Measurements from ENCODE around the gene TGFBR2. TPM values are rescaled to one million over a fixed set of nuclear protein-coding genes. Genes with fewer than 3 reads are reported as not detected.

TGFBR2 gene
- total RNA-seq, 1 donor from 2014 or later: 59.6 TPM

DNA sequence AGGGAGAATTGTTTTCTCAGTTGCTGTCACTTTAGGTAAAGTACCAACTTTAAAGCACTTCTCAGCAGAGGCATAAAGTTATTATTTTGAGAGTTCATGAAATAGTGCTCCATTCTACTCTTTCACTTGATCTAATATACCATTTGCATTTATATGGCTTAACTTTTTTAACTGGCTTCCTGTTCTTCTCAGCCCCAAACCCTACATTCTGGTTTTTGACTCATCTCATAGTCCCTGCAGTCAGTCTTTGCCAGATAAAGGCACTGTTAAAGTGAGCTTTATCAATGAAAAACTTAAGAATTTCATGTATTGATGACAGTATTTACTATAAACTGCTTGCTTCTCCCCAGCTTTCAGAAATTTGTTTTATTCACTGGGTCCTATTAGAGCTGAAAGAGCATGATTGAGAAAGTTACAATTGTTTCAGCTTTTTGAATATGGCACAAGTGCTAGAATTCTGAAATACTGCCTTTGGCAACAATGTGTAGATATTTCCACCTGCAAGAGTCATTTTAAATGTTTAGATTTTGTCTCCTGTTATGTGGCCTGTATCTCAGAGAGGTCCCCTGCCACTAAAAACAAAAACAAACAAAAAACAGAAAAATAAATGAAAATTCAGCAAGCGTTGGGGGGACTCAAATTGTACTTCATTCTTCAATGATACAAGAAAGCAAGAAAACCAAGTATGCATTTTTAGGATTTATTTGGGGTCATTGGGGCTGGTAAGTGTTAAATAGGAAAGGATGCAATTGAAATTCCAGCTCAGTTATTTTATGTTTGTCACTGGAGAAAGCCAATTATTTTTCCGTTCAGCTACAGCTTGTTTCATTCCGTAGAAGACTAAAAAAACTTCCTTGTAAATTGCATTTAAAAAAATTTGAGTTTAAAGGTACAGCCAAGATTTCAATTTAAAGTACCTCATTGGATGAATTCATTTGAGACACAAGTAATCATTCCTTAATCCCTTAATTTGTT lies 28.6 kb downstream of the TGFBR2 start:
- Mint-ChIP-seq H3K27me3 (ENCODE audit: insufficient read depth) (no peaks in the 10 kb centered on the region), H3K4me3 (peak overlapping the region; percentile 77), H3K36me3 (ENCODE audit: low read depth) (peaks cover 52% of the 10 kb centered on the region), H3K4me1 (ENCODE audit: low read depth) (peaks cover 98% of the 10 kb centered on the region), H3K27ac (peak overlapping the region; percentile 97), H3K9me3 (no peaks in the 10 kb centered on the region)
- no peak for DNase-seq (ENCODE audit: low spot score)
- intact Hi-C loops (cut with micrococcal nuclease): loop anchor here (1.0 to 5.0 kb wide), 3 partner anchors 9 to 348 kb away; no protein-coding TSS in a partner anchor

GRCh38 chr3:30637310-30638219 lies 31.2 kb downstream of the TGFBR2 start:
- no peaks in the 10 kb centered on the region for H3K27me3 Mint-ChIP-seq (ENCODE audit: insufficient read depth)
- H3K4me3 Mint-ChIP-seq: peak overlapping the region; percentile 61
- intact Hi-C loops (cut with micrococcal nuclease): loop anchor here (5.0 kb wide), 1 partner anchor 350 kb away; no protein-coding TSS in a partner anchor
- peak overlapping the region; percentile 94 for H3K27ac Mint-ChIP-seq
- H3K9me3 Mint-ChIP-seq: no peaks in the 10 kb centered on the region
- peaks cover 51% of the 10 kb centered on the region for H3K36me3 Mint-ChIP-seq (ENCODE audit: low read depth)
- no peak for DNase-seq (ENCODE audit: low spot score)
- peaks cover 96% of the 10 kb centered on the region for H3K4me1 Mint-ChIP-seq (ENCODE audit: low read depth)

DNA sequence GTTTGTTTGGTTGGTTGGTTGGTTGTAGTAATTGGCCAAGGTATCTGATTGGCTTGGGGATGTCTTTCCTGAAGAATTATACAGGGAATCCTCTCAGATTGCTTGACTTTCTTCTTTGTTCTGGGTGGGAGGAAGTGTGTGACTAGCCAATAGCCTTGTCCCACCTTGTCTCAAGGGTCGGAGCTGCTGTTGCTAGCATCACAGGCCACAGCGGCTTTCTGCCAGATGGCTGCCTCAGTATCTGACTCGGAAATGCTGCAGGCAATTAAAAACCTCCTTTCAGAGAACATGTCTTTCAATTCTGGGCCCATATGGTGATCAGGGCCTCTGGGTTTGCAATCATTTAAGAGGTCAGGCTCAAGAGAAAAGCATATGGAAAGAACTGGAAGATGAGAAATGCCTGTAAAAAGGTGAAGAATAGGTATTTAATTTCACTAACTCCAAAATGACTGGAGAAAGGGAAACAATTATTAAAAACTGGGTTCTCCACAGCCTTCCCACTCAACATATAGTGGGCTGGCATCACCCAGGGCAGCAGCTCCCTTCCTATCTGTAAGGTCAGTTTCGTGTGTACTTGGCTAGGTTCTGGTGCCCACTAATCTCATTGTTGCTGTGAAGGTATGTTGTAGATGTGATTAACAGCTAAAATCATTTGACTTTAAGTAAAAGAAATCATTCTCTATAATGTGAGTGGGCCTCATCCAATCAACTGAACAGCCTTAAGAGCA lies 32.4 kb downstream of the TGFBR2 start:
- Mint-ChIP-seq H3K4me3 (peak overlapping the region; percentile 50), H3K27me3 (ENCODE audit: insufficient read depth) (no peaks in the 10 kb centered on the region), H3K9me3 (no peaks in the 10 kb centered on the region), H3K4me1 (ENCODE audit: low read depth) (peaks cover 95% of the 10 kb centered on the region), H3K36me3 (ENCODE audit: low read depth) (peaks cover 47% of the 10 kb centered on the region), H3K27ac (peak overlapping the region; percentile 94)
- intact Hi-C loops (cut with micrococcal nuclease): loop anchor here (5.0 kb wide), 1 partner anchor 352 kb away; no protein-coding TSS in a partner anchor
- no peak for DNase-seq (ENCODE audit: low spot score)

GRCh38 chr3:30639937-30640336 lies 33.5 kb downstream of the TGFBR2 start:
- intact Hi-C loops (cut with micrococcal nuclease): loop anchor here (1.0 to 5.0 kb wide), 8 partner anchors 9 to 1117 kb away; partner anchors contain the start of gene TGFBR2
- Mint-ChIP-seq H3K27me3 (ENCODE audit: insufficient read depth) (no peaks in the 10 kb centered on the region), H3K36me3 (ENCODE audit: low read depth) (peaks cover 47% of the 10 kb centered on the region), H3K4me1 (ENCODE audit: low read depth) (peaks cover 96% of the 10 kb centered on the region), H3K9me3 (no peaks in the 10 kb centered on the region), H3K27ac (peak overlapping the region; percentile 94), H3K4me3 (peak overlapping the region; percentile 38)
- DNase-seq (ENCODE audit: low spot score): no peak

DNA sequence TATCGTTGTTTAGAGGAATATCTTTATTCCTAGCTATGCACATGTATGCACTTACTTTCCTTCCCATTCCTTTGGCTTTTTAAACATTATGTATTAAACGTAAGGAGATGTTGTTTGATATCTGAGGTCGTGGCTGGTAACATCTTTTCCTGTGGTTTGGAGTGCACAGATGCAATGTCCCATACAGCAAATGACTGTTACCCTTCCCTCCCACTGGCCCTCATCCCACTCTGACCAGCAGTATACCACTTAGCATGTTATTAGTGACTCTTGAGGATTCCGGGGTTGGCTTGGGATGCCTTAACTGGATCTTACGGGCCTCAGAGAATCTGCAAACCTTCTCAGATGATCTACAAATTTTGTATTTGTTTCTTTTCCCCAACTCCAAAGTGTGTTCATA lies 34.5 kb downstream of the TGFBR2 start:
- Mint-ChIP-seq H3K27me3 (ENCODE audit: insufficient read depth) (no peaks in the 10 kb centered on the region), H3K9me3 (no peaks in the 10 kb centered on the region), H3K27ac (peak overlapping the region; percentile 94), H3K4me3 (peak overlapping the region; percentile 56), H3K4me1 (ENCODE audit: low read depth) (peaks cover 96% of the 10 kb centered on the region), H3K36me3 (ENCODE audit: low read depth) (peaks cover 45% of the 10 kb centered on the region)
- no peak for DNase-seq (ENCODE audit: low spot score)
- intact Hi-C loops (cut with micrococcal nuclease): loop anchor here (1.0 to 5.0 kb wide), 7 partner anchors 10 to 1116 kb away; partner anchors contain the start of gene TGFBR2

GRCh38 chr3:30641416-30642251 lies 35.2 kb downstream of the TGFBR2 start:
- Mint-ChIP-seq H3K36me3 (ENCODE audit: low read depth) (peaks cover 49% of the 10 kb centered on the region), H3K4me1 (ENCODE audit: low read depth) (peaks cover 96% of the 10 kb centered on the region), H3K9me3 (no peaks in the 10 kb centered on the region), H3K27ac (peak overlapping the region; percentile 94), H3K27me3 (ENCODE audit: insufficient read depth) (no peaks in the 10 kb centered on the region), H3K4me3 (peak overlapping the region; percentile 58)
- DNase-seq (ENCODE audit: low spot score): no peak
- intact Hi-C loops (cut with micrococcal nuclease): loop anchor here (5.0 kb wide), 3 partner anchors 436 to 1116 kb away; no protein-coding TSS in a partner anchor

GRCh38 chr3:30642849-30643361 lies 36.5 kb downstream of the TGFBR2 start:
- Mint-ChIP-seq H3K27me3 (ENCODE audit: insufficient read depth) (no peaks in the 10 kb centered on the region), H3K4me1 (ENCODE audit: low read depth) (peaks cover 93% of the 10 kb centered on the region), H3K4me3 (peak overlapping the region; percentile 7), H3K27ac (peak overlapping the region; percentile 94), H3K9me3 (no peaks in the 10 kb centered on the region), H3K36me3 (ENCODE audit: low read depth) (peaks cover 47% of the 10 kb centered on the region)
- DNase-seq (ENCODE audit: low spot score): no peak
- intact Hi-C loops (cut with micrococcal nuclease): loop anchor here (5.0 kb wide), 3 partner anchors 434 to 1114 kb away; no protein-coding TSS in a partner anchor

DNA sequence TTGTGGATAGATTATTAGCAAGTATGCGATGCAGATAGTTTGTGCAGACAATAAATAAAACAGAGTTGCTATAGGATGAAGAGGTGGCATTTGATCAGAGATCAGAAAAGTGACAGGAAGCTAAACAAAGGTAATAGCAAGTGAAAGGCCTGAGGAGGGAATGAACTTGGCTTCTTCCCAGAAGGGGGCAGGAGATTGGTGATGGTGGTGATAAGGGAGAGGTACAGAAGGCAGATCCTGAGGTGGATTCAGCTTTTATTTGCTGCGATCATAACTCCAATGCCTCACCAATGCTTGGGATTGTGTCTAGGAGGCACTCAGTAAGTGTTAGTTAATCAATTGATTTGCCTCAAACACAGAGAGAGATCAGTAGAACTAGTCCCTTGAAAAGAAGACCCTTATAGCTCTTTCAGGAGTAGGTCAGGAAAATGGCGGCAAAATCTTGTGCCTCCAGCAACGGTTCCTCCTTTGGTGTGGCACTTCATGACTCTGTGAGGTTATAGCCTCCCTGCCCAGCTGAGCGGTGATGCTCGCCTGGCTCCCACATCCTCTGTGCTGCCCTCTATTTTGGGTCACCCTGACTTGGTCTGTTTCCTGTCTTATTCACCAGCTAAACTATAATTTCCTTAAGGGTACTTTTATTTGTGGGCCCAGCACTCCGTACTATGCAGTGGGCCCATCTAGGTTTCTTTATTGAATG lies 37.5 kb downstream of the TGFBR2 start:
- peaks cover 93% of the 10 kb centered on the region for H3K4me1 Mint-ChIP-seq (ENCODE audit: low read depth)
- H3K27me3 Mint-ChIP-seq (ENCODE audit: insufficient read depth): no peaks in the 10 kb centered on the region
- DNase-seq (ENCODE audit: low spot score): peak; percentile 56
- intact Hi-C loops (cut with micrococcal nuclease): loop anchor here (1.0 to 5.0 kb wide), 10 partner anchors 9 to 1113 kb away; partner anchors contain the start of gene TGFBR2
- H3K27ac Mint-ChIP-seq: peak overlapping the region; percentile 94
- no peaks in the 10 kb centered on the region for H3K9me3 Mint-ChIP-seq
- H3K4me3 Mint-ChIP-seq: peak overlapping the region; percentile 57
- peaks cover 51% of the 10 kb centered on the region for H3K36me3 Mint-ChIP-seq (ENCODE audit: low read depth)

- H3K4me1 Mint-ChIP-seq (ENCODE audit: low read depth): peaks cover 93% of the 10 kb centered on the region
- H3K27me3 Mint-ChIP-seq (ENCODE audit: insufficient read depth): no peaks in the 10 kb centered on the region
- intact Hi-C loops (cut with micrococcal nuclease): loop anchor here (1.0 to 5.0 kb wide), 10 partner anchors 9 to 1113 kb away; partner anchors contain the start of gene TGFBR2
- peak overlapping the region; percentile 94 for H3K27ac Mint-ChIP-seq
- DNase-seq (ENCODE audit: low spot score): peak; percentile 66
- peak overlapping the region; percentile 57 for H3K4me3 Mint-ChIP-seq
- no peaks in the 10 kb centered on the region for H3K9me3 Mint-ChIP-seq
- H3K36me3 Mint-ChIP-seq (ENCODE audit: low read depth): peaks cover 56% of the 10 kb centered on the region
Observed at GRCh38 chr3:30644615-30645014, 38.2 kb downstream of the TGFBR2 start.

DNA sequence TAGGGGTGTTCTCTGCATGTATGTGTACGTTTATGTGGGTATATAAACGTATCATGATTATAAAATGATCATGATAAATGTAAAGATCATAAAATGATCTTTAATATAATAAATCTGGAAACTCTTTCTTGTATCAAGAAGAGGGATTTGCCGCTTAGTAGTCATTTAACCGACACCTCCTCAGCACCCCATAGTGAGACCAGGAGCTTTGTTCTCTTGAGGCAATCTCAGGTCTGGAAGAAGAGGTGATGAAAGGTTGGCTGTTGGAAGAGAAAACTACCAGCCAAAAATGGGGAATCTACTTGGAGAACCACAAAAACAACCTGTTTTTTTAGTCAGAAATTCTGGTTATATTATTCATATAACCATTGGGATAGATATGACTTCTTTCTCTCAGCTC lies 38.7 kb downstream of the TGFBR2 start:
- Mint-ChIP-seq H3K9me3 (no peaks in the 10 kb centered on the region), H3K4me3 (peak overlapping the region; percentile 57), H3K36me3 (ENCODE audit: low read depth) (peaks cover 59% of the 10 kb centered on the region), H3K27ac (peak overlapping the region; percentile 94), H3K4me1 (ENCODE audit: low read depth) (peaks cover 93% of the 10 kb centered on the region), H3K27me3 (ENCODE audit: insufficient read depth) (no peaks in the 10 kb centered on the region)
- no peak for DNase-seq (ENCODE audit: low spot score)
- intact Hi-C loops (cut with micrococcal nuclease): loop anchor here (2.0 kb wide), 1 partner anchor 48 kb away; no protein-coding TSS in a partner anchor

Data from activated T-helper 1 cell treated with anti-CD3 and anti-CD28 coated beads, Interleukin-12 subunit alpha, Interleukin-12 subunit beta, Interleukin-2, Interleukin-4 antibody, amounts not matched to agents 30 ng/mL and 10 ng/mL and 1 ng/mL, durations not matched to agents 14 hours and 24 hours and 36 hours (primary cell).